ENCODE measurements around the gene MEF2D.

Gene MEF2D

DNA sequence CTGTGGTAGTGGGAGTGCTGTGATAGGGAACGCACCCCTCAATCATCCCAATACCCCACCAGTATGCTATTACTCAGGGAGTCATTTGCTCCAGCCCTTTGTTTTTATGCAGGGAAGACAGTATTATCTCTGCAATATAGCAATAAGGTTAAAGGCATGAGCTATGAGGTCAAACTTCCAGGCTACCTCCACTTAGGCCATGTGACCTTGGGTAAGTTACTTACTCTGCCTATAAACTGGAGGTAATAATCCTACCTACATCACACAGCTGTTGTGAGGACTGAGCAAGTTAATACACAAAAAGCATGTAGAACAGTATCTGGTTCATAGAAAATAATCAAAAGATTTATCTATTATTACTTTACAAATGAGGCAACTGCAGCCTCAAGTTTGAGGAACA lies 30.1 kb downstream of the MEF2D start:
- no peaks in the 10 kb centered on the region for H3K9me3 Mint-ChIP-seq
- TF ChIP-seq, protein P1, sequence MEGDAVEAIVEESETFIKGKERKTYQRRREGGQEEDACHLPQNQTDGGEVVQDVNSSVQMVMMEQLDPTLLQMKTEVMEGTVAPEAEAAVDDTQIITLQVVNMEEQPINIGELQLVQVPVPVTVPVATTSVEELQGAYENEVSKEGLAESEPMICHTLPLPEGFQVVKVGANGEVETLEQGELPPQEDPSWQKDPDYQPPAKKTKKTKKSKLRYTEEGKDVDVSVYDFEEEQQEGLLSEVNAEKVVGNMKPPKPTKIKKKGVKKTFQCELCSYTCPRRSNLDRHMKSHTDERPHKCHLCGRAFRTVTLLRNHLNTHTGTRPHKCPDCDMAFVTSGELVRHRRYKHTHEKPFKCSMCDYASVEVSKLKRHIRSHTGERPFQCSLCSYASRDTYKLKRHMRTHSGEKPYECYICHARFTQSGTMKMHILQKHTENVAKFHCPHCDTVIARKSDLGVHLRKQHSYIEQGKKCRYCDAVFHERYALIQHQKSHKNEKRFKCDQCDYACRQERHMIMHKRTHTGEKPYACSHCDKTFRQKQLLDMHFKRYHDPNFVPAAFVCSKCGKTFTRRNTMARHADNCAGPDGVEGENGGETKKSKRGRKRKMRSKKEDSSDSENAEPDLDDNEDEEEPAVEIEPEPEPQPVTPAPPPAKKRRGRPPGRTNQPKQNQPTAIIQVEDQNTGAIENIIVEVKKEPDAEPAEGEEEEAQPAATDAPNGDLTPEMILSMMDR (IDR thresholded peaks at IDR 0.05; ENCODE audit: unreplicated experiment in 3 of 3): no peak
- no peak overlapping the region for H3K27ac Mint-ChIP-seq
- H3K4me1 Mint-ChIP-seq: peaks cover 9% of the 10 kb centered on the region
- no peak overlapping the region for H3K4me3 Mint-ChIP-seq
- H3K36me3 Mint-ChIP-seq (ENCODE audit: low read depth): peaks cover 54% of the 10 kb centered on the region
- H3K27me3 Mint-ChIP-seq (ENCODE audit: low read depth): peaks cover 3% of the 10 kb centered on the region

DNA sequence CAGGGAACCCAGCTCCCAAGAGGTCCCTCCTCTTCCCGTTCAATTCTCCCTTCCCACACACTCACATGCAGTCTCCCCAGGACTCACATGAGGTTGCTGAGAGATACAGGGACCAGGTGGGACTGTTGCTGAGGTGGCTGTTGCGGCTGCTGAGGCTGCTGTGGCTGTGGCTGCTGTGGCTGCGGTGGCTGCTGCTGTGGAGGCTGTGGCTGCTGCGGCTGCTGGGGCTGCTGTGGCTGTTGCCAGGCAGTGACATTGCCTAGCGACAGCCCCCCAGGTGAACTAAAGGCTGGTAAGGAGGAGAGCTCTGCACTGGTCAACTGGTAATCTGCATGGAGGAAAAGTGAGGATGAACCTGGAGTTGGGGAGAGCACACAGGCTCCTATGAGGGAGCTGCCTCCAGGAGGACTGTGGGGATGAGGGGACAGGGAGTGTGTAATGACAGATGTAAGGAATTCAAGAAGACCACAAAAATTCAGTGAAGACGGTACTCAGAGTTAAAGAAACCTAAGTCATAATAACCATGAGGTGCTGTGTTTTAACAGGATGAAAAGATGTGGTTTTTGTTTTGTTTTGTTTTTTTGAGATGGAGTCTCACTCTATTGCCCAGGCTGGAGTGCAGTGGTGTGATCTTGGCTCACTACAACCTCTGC lies 31.8 kb downstream of the MEF2D start:
- TF ChIP-seq, protein P1 (IDR thresholded peaks at IDR 0.05; ENCODE audit: unreplicated experiment in 3 of 3): no peak
- Mint-ChIP-seq H3K4me3 (no peak overlapping the region), H3K9me3 (no peaks in the 10 kb centered on the region), H3K27me3 (ENCODE audit: low read depth) (peaks cover 3% of the 10 kb centered on the region), H3K27ac (no peak overlapping the region), H3K36me3 (ENCODE audit: low read depth) (peaks cover 55% of the 10 kb centered on the region), H3K4me1 (peaks cover 21% of the 10 kb centered on the region)

DNA sequence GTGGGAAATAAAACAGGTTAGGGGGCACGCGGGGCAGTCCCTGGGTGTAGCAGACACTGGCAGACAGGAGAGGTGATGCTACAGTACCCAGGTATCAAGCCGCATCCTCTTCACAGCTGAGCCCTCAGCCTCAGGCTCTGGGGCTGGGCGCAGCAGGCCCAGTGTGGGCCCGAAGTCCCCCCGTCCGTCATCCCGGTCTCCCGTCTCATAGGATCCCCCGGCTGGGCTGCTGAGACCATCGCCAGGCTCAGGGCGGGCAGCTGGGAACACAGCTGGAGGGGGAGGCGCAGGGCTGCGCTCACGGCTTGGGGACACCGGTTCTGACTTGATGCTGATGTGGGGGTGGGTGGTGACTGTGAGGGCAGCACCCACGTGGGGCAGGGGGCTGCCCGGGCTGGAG lies 32.7 kb downstream of the MEF2D start:
- peaks cover 26% of the 10 kb centered on the region for H3K4me1 Mint-ChIP-seq
- H3K27me3 Mint-ChIP-seq (ENCODE audit: low read depth): peaks cover under 1% of the 10 kb centered on the region
- no peak overlapping the region for H3K27ac Mint-ChIP-seq

DNA sequence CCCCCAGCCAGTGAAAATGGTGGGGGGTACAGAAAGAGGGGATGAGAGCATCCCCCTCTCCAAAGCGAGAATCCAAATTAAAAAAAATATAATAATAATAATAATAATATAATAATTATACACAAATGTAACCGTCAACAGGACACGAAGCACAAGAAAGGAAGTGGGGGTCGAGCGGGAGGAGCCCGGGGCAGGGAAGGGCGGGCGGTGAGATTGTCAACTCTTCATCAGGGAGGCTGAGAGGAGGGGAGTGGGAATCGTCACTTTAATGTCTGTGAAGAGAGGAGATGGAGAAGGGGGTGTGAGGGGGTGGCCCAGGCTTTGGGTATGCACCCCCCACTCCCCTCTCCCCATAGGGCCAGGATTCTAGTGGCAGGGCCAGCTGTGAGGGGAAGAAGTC lies 33.2 kb downstream of the MEF2D start:
- peaks cover 26% of the 10 kb centered on the region for H3K4me1 Mint-ChIP-seq
- H3K27ac Mint-ChIP-seq: no peak overlapping the region
- H3K36me3 Mint-ChIP-seq (ENCODE audit: low read depth): peaks cover 45% of the 10 kb centered on the region
- TF ChIP-seq, protein P1 (IDR thresholded peaks at IDR 0.05; ENCODE audit: unreplicated experiment in 3 of 3): no peak
- H3K4me3 Mint-ChIP-seq: no peak overlapping the region
- no peaks in the 10 kb centered on the region for H3K9me3 Mint-ChIP-seq
- H3K27me3 Mint-ChIP-seq (ENCODE audit: low read depth): no peaks in the 10 kb centered on the region

More for the DNA sequence above, 32.7 kb downstream of the MEF2D start:
- TF ChIP-seq, protein P1 (IDR thresholded peaks at IDR 0.05; ENCODE audit: unreplicated experiment in 3 of 3): no peak
- no peaks in the 10 kb centered on the region for H3K9me3 Mint-ChIP-seq
- H3K36me3 Mint-ChIP-seq (ENCODE audit: low read depth): peaks cover 46% of the 10 kb centered on the region
- H3K4me3 Mint-ChIP-seq: no peak overlapping the region

DNA sequence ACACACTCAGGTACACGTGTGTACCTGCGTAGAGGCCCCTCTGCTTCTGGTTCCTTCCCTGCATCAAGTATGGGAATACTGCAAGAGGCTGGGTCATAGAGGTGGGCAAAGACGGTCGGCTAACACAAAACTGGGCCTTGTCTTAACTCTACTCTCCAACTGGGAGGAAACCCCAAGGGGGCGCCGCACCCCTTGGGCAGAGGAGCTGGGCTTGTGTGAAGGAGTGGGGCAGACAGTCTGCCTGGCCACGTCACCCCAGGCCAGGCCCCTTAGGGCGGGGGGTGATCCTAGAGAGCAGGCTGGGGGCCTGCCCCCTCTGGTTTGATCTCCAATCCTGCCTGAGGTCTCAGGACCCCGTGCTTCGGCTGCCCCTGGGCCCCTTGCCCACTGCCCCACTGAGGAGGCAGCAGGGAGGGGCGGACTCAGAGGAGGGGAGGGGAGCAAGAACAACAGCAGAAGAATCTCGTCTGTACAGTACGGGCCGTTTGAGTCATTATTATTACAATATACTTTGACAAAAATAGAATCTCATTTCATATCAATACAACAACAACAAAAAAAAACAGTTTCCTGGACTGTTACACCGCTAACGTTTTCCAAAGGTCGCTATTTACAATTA lies 34.7 kb downstream of the MEF2D start:
- H3K36me3 Mint-ChIP-seq (ENCODE audit: low read depth): peaks cover 36% of the 10 kb centered on the region
- H3K27ac Mint-ChIP-seq: peak overlapping the region in 1 of 3 experiments; percentile 5
- H3K4me3 Mint-ChIP-seq: no peak overlapping the region
- no peaks in the 10 kb centered on the region for H3K9me3 Mint-ChIP-seq
- H3K4me1 Mint-ChIP-seq: peaks cover 26% of the 10 kb centered on the region
- H3K27me3 Mint-ChIP-seq (ENCODE audit: low read depth): no peaks in the 10 kb centered on the region
- TF ChIP-seq, protein P1 (IDR thresholded peaks at IDR 0.05; ENCODE audit: unreplicated experiment in 3 of 3): no peak
